ENCODE measurements around the gene KRT20. TPM values are rescaled to one million over a fixed set of nuclear protein-coding genes. Genes with fewer than 3 reads are reported as not detected.

The KRT20 gene
- total RNA-seq, 6 experiments from 2014 or later = not detected

DNA sequence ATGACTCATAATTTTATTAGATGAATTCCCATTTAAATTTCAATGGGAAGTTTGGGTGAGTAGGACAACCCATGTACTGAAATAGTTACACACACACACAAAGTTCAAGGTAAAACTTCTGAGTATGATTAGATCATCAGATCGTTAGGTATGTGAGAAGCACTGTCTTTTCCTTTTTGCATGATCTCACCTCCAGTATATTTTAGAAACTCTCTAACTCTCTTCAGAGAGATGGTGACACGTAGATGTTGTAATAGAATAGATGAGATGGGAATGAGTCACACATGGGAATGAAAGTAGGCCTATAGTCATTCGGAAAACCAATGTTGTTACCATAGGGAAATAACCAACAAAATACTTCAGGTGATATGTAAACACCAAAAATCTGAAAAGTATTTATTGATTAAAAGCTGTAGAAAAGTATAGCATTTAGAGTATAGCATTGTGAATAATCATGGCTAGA lies 30.2 kb upstream of the KRT20 start:
- TF ChIP-seq, protein P1, sequence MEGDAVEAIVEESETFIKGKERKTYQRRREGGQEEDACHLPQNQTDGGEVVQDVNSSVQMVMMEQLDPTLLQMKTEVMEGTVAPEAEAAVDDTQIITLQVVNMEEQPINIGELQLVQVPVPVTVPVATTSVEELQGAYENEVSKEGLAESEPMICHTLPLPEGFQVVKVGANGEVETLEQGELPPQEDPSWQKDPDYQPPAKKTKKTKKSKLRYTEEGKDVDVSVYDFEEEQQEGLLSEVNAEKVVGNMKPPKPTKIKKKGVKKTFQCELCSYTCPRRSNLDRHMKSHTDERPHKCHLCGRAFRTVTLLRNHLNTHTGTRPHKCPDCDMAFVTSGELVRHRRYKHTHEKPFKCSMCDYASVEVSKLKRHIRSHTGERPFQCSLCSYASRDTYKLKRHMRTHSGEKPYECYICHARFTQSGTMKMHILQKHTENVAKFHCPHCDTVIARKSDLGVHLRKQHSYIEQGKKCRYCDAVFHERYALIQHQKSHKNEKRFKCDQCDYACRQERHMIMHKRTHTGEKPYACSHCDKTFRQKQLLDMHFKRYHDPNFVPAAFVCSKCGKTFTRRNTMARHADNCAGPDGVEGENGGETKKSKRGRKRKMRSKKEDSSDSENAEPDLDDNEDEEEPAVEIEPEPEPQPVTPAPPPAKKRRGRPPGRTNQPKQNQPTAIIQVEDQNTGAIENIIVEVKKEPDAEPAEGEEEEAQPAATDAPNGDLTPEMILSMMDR (IDR thresholded peaks at IDR 0.05) = no peak
- TF ChIP-seq POLR2A (IDR thresholded peaks at IDR 0.05) = no peak
- no peak overlapping the region for H3K27ac ChIP-seq
- no peak overlapping the region for H3K4me3 ChIP-seq
- H3K27me3 ChIP-seq = no peaks in the 10 kb centered on the region
- 42% methylated on average over 3 of the region's 3 CpGs for WGBS (ENCODE audit: insufficient coverage, low coverage, low lambda C conversion rate, missing lambda C conversion rate)
- intact Hi-C loops (cut with DNase I) = loop anchor here in 1 of 2 donors (10.0 kb wide), 1 partner anchor 740 kb away; no protein-coding TSS in a partner anchor
- H3K4me1 ChIP-seq = no peaks in the 10 kb centered on the region
- ATAC-seq = peak in 1 of 4 donors; percentile 85
- no peak for DNase-seq
- no peaks in the 10 kb centered on the region for H3K9me3 ChIP-seq
- no peaks in the 10 kb centered on the region for H3K36me3 ChIP-seq

GRCh38 chr17:40914075-40914855 lies 29.2 kb upstream of the KRT20 start:
- DNase-seq (no peak), ATAC-seq (no peak)
- H3K4me3 ChIP-seq = no peak overlapping the region
- H3K36me3 ChIP-seq = no peaks in the 10 kb centered on the region
- no peaks in the 10 kb centered on the region for H3K27me3 ChIP-seq
- no peaks in the 10 kb centered on the region for H3K4me1 ChIP-seq
- intact Hi-C loops (cut with DNase I) = loop anchor here in 1 of 2 donors (10.0 kb wide), 1 partner anchor 741 kb away; no protein-coding TSS in a partner anchor
- TF ChIP-seq, protein P1 (IDR thresholded peaks at IDR 0.05) = no peak
- no peak for TF ChIP-seq POLR2A (IDR thresholded peaks at IDR 0.05)
- H3K9me3 ChIP-seq = no peaks in the 10 kb centered on the region
- H3K27ac ChIP-seq = no peak overlapping the region
- 56% methylated on average over 3 of the region's 3 CpGs for WGBS (ENCODE audit: insufficient coverage, low coverage, low lambda C conversion rate, missing lambda C conversion rate)

GRCh38 chr17:40912486-40913210 lies 27.6 kb upstream of the KRT20 start:
- Histone ChIP-seq H3K4me1 (no peaks in the 10 kb centered on the region), H3K27ac (no peak overlapping the region), H3K27me3 (no peaks in the 10 kb centered on the region), H3K9me3 (no peaks in the 10 kb centered on the region), H3K36me3 (no peaks in the 10 kb centered on the region), H3K4me3 (no peak overlapping the region)
- 78% methylated on average over 13 of the region's 13 CpGs for WGBS (ENCODE audit: insufficient coverage, low coverage, low lambda C conversion rate, missing lambda C conversion rate)
- ATAC-seq (peak in 1 of 4 donors; percentile 29), DNase-seq (no peak)
- intact Hi-C loops (cut with DNase I) = loop anchor here in 1 of 2 donors (10.0 kb wide), 1 partner anchor 742 kb away; no protein-coding TSS in a partner anchor
- TF ChIP-seq POLR2A (IDR thresholded peaks at IDR 0.05) = no peak
- TF ChIP-seq, protein P1 (IDR thresholded peaks at IDR 0.05) = no peak

GRCh38 chr17:40910441-40910841 lies 25.4 kb upstream of the KRT20 start:
- Histone ChIP-seq H3K9me3 (no peaks in the 10 kb centered on the region), H3K27ac (no peak overlapping the region), H3K4me1 (no peaks in the 10 kb centered on the region), H3K4me3 (no peak overlapping the region), H3K27me3 (no peaks in the 10 kb centered on the region), H3K36me3 (no peaks in the 10 kb centered on the region)
- DNase-seq (no peak), ATAC-seq (no peak)
- no peak for TF ChIP-seq POLR2A (IDR thresholded peaks at IDR 0.05)
- TF ChIP-seq, protein P1 (IDR thresholded peaks at IDR 0.05) = no peak
- 65% methylated on average over 3 of the region's 3 CpGs for WGBS (ENCODE audit: insufficient coverage, low coverage, low lambda C conversion rate, missing lambda C conversion rate)
- intact Hi-C loops (cut with DNase I) = loop anchor here in 1 of 2 donors (10.0 kb wide), 1 partner anchor 744 kb away; no protein-coding TSS in a partner anchor
